NCI-H2029 treated with DMSO at 0.1 percent for 48 hours (cell line): ENCODE measurements around the gene PROP1.
"Not testable (repeated sequence)": the region's sequence is repeated elsewhere in the genome, so short reads cannot be mapped to it uniquely, and the experiment has no call there.

Experiments used
- DNase-seq: peaks from one replicate; lab custom pipeline; 2025; lab: John Stamatoyannopoulos, UW

PROP1 gene

DNA sequence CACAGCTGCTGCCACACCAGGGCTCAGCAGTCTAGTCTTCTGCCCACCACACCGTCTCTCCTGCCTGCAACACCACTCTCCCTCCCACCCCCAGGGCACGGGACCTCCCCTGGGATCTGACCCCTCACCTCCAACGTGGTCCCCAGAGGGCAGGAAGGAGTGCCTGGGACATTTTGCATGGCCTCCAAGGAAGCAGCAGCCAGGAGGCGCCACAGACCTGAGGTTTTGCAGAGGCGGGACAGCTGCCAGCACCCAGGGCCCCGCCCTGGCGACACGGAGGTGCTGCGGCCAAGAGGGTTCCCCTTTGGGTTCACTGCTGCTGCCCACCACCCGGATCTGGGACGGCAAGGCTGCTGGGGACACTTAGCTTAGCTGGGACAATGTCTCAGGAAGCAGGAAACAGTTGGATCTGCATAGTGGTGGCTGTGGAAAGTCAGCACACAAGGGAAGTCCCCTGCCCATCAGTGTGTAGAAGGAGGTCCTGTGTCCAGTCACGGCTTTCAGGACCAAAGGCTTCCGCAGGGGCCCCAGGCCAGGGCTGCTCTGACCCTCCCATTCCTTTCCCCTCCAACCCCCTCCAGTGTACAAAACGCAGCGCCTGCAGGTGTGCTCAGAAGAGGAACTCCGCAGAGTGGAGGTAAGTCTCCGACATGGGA lies 13.8 kb downstream of the PROP1 start:
- no peak for DNase-seq

DNA sequence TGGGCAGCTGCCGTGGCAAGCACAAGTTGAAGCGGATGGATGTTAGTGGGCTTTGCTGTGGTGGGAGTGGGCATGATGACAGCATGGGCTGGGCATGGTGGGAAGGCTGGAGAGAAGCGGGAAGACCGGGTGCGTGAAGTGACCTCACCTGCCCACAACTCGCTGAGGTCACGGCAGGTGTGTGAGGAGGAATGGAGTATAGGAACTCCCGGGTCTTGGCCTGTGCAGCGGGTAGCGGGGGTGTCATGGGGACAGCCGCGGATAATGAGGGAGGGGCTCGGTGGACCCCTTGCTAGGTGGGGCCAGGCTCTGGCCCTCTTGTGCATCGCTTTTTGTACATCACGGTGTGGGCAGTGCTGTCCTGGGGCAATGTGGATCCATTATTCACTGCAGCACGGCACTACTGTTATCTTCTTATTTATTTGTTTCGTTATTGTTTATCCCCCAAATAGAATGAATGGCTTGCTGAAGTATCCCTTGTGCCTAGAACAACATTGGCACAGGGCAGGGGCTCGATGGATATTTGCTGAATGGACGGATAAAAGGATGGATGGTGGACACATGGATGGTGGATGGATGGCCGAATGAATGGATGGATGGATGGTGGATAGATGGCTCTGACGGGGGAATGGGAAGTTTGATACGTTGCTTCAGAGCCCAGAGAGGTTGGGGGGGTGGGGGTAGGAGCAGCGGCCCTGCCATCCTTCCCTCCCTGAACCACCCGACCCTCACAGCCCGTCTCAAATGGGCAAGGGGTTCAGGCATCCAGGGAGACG lies 14.6 kb downstream of the PROP1 start:
- DNase-seq, result no peak

GRCh38 chr5:177980743-177981151 lies 15.3 kb downstream of the PROP1 start:
- DNase-seq, result no peak

DNA sequence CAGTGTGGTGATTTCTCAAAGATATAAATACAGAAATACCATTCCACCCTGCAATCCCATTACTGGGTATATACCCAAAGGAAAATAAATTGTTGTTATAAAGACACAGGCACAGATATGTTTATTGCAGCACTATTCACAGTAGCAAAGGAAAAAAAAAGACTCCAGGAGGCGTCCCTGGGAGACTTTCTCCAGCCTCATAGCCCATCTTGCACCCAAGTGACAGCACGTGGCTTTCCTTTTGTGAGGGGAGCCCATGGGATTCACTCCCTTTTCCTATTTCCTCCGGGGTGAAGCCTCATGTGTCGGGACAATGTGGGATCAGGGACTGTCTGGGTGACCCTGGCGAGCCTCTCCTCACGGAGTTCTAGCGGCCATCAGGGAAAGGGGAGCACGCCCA lies 18.4 kb downstream of the PROP1 start:
- not testable (repeated sequence) for DNase-seq

GRCh38 chr5:177973066-177973635 lies 22.9 kb downstream of the PROP1 start:
- DNase-seq, result no peak

GRCh38 chr5:177972613-177973012 lies 23.4 kb downstream of the PROP1 start:
- no peak for DNase-seq

- not testable (repeated sequence) for DNase-seq
Measured at GRCh38 chr5:177972014-177972413, 24.0 kb downstream of the PROP1 start.

GRCh38 chr5:177968661-177969211 lies 27.3 kb downstream of the PROP1 start:
- no peak for DNase-seq

DNA sequence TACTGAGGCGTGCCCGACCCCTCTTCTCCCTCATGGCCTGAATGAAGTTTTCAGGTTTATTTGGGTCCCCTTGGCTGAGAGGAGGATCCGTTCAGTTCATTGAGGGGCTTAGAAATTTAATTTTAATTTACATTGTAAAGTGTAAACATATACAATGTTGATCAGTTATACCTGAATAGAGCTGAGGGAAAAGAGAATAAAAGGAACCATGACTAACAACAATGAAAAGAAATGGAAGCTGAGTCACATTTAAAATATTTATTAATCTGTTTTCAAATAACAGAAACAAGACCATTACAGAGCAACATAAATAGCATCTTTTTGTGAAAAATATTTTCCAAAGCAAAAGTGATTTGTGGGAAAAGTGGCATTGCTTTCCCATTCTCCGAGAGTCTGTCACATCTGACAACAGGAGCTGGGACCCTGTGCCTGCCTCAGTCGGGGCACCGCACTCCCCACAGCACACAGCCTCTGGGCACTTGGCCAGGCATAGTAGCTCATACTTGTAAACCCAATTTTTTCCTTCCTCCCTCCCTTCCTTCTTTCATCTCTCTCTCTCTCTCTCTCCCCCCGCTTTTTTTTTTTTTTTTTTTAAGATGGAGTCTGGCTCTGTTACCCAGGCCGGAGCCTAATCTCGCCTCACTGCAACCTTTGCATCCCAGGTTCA lies 28.7 kb downstream of the PROP1 start:
- no peak for DNase-seq

GRCh38 chr5:177966839-177967166 lies 29.2 kb downstream of the PROP1 start:
- DNase-seq, result no peak

DNA sequence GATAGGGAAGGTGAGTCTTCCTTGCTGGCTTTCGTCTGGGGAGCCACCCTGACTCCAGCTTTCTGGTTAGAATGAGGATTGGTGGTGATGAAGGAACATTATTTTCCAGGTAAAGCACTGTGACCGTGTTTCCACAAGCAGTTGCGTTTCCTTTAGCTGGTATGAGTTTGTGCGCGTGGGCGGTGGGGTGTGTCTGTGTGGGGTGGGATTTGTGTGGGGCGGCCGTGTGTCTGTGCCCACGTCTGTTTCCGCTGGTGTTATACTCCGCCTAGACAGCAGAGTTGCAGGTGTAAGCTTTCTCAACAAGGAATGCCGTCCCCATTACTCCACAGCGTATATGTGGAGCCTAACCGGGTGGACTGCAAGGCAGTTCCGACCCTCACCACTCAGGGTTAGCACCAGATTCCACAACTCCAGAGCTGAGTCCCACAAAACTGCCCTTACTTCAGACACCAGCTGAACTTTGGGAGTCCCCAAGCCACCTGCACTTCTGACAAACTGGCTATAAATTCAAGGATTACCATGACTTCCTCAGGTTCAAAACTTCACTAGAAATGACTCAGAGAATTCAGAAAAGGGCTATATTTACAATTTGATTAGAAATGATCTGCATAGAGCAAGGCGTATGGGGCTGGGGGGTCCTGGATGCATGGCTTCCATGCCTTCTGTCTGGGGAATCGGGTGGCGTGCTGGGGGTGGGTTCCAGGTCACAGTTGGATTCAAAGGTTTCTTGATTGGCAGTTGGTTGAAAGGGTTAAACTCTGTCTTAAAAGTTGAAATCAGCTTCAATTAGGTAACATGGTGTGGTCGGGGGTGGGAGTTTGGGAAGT lies 29.8 kb downstream of the PROP1 start:
- DNase-seq, result no peak

DNA sequence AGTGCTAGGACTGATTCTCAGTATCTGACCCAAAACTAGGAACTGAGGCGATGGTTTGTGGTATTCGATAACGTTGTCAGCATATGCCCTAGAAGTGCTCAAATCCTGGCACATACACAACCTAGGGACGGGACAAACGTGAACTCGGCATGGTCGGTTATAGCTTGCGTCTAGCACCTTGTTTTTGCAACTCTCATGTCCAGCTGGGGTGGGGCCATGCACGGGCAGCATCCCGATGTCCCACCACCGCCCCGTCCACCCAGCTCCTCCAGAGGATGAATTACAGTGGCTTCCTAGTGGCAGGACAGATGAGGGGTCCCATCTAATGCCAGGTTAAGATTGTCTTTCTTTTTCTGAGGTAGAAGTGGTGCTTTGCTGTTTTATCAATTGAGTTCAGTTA lies 31.6 kb downstream of the PROP1 start:
- DNase-seq, result no peak

- no peak for DNase-seq
Measured at GRCh38 chr5:177963966-177964365, 32.1 kb downstream of the PROP1 start.

DNA sequence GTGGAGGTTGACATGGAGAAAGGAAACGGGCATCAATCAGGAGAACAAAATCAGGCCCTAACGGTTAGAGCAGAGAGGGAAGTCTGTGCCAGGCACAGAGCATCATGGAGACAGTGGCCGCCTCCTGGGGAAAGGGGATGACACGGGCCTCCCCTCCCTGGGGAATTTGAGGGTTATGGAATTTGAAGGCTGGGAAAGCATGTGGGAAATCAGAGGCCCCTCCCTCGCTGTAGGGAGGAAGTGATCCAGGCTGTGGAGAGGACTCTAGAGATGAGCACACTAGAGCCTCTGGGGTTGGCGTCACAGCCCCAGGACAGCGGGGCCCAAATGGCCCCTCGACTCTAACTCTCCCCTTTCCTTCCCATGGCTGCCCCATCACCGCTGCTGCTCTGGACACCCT lies 36.7 kb downstream of the PROP1 start:
- DNase-seq, result no peak

DNA sequence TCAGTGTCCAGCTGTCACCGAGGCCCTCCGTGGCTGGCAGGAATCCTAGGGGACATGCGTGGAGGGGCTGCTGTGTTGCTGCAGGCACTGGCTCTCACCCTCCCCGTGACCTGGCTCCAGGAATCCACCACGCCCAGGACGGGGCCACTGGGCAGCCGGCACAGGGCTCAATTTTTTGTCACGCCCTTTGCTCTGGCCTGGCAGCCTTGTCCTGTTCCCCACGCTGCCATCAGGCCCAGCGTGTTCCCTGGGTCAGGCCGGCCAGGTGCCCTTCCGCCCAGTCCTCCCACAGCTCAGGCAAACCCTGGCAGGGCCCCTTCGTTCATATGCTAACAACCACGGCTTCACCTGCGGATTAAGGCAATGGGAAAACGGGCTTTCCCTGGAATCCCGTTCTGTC lies 37.3 kb downstream of the PROP1 start:
- DNase-seq, result no peak

- DNase-seq, result no peak
Measured at GRCh38 chr5:177957241-177957640, 38.8 kb downstream of the PROP1 start.

DNA sequence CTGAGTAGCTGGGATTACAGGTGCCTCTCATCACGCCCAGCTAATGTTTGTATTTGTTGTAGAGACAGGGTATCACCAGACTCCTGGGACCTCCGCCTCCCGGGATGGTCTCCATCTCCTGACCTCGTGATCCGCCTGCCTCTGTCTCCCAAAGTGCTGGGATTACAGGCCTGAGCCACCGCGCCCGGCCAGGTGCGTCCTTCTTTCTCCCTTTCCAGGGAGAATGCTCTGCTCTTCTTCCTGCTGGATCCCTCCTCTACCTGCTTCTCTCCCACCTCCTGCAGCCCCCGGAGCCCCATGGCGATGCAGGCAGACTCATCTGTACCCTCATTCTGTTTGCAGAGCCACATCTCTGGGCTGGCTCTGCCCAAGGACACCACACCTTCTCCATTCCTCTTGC lies 42.9 kb downstream of the PROP1 start:
- not testable (repeated sequence) for DNase-seq

DNA sequence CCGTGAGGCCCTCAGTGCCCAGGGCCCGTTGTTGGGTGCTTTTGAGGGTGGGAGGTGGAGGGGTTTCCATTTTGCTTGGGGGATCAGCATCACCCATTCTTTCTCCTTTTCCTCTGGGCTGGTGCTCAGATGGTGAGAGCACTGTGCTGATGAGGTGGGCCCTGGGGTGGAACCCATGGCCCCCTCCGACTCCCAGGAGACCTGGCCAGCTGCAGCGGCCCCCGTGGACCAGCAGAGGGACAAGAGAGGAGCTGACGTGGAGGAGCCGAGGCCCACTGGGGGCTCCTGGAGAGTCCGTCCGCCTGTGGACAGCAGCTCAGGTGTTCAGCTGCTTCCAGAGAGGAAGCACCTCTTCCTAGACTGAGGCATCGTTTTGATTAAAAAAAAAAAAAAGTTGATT lies 46.4 kb downstream of the PROP1 start:
- DNase-seq, result not testable (repeated sequence)

GRCh38 chr5:177949065-177949464 lies 47.0 kb downstream of the PROP1 start:
- not testable (repeated sequence) for DNase-seq

DNA sequence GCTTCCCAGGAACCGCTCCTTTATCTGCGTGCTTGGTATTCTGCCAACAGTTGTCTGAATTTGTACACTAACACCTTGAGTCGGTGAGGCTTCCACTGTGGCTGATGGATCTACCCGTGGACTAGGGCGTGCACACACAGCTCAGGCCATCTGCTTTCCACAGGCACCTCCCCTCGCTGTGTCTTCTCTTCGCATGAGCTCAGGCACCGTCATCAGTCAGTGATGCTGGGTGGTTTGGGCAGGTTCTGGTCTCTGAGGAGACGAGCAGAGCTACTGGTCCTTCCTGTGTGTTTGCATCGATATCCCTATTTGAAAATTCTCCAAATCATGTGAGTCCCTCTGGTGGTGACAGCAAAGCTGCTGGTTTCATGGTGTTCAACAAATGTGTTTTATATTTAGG lies 48.1 kb downstream of the PROP1 start:
- DNase-seq, result not testable (repeated sequence)

GRCh38 chr5:177945601-177946283 lies 50.3 kb downstream of the PROP1 start:
- DNase-seq, result not testable (repeated sequence)
